Lower leg skin (tissue), 3 donors: Measurements from ENCODE around the gene BAHCC1.

Experiments used
- CTCF ChIP-seq, 3 donors: fragments of 450-650 bp; IDR thresholded peaks; one replicate each; pipeline ENCODE4 v1.5.1; 2016; ENCODE audit warnings: antibody characterized with exemption in 3 of 3, mild to moderate bottlenecking in 3 of 3, moderate library complexity in 2 of 3
- POLR2A ChIP-seq, 2 donors: fragments of 450-650 bp; IDR thresholded peaks; one replicate each; pipeline ENCODE4 v1.6.1; 2016 to 2017; ENCODE audit warnings: antibody characterized with exemption in 2 of 2, mild to moderate bottlenecking in 1 of 2, moderate library complexity in 1 of 2

- TF ChIP-seq CTCF (IDR thresholded peaks at IDR 0.05): no peak
- TF ChIP-seq POLR2A (IDR thresholded peaks at IDR 0.05): no peak
Observed at GRCh38 chr17:81400996-81401722, 5.9 kb downstream of the BAHCC1 start.
